Activated T-helper 1 cell treated with anti-CD3 and anti-CD28 coated beads, Interleukin-2, amount 50 U/mL, for 16 hours (primary cell): Measurements from ENCODE around the gene CAMTA2.
"Not testable (repeated sequence)": the region's sequence is repeated elsewhere in the genome, so short reads cannot be mapped to it uniquely, and the experiment has no call there.

Experiments
- DNase-seq, 2 donors: peaks; one replicate each; pipeline ENCODE4 v3.0.0-alpha.2; 2020; ENCODE audit warnings: low read depth in 1 of 2, low spot score in 1 of 2

Gene CAMTA2

DNA sequence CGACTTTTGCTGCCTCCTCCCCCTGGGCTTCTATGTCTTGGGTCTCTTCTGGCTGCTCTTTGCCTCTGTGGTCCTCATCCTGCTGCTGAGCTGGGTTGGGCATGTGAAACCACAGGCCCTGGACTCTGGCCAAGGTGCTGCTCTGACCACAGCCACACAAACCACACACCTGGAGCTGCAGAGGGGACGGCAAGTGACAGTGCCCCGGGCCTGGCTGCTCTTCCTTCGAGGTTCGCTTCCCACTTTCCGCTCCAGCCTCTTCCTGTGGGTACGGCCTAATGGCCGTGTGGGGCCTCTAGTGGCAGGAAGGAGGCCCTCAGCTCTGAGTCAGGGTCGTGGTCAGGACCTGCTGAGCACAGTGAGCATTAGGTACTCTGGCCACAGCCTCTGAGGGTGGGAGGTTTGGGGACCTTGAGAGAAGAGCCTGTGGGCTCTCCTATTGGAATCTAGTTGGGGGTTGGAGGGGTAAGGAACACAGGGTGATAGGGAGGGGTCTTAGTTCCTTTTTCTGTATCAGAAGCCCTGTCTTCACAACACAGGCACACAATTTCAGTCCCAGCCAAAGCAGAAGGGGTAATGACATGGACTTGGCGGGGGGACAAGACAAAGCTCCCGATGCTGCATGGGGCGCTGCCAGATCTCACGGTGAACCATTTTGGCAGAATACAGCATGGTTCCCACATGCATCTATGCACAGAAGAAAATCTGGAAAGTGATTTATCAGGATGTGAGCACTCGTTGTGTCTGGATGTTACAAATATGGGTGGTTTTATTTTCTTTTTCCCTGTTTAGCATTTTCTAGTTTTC is 53.1 kb downstream of the CAMTA2 start:
- no peak for DNase-seq

GRCh38 chr17:4933646-4934045 is 53.8 kb downstream of the CAMTA2 start:
- no peak for DNase-seq

DNA sequence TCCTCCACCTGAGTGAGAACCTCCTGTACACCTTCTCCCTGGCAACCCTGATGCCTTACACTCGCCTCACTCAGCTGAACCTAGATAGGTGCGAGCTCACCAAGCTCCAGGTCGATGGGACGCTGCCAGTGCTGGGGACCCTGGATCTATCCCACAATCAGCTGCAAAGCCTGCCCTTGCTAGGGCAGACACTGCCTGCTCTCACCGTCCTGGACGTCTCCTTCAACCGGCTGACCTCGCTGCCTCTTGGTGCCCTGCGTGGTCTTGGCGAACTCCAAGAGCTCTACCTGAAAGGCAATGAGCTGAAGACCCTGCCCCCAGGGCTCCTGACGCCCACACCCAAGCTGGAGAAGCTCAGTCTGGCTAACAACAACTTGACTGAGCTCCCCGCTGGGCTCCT is 54.7 kb downstream of the CAMTA2 start:
- DNase-seq: no peak

DNA sequence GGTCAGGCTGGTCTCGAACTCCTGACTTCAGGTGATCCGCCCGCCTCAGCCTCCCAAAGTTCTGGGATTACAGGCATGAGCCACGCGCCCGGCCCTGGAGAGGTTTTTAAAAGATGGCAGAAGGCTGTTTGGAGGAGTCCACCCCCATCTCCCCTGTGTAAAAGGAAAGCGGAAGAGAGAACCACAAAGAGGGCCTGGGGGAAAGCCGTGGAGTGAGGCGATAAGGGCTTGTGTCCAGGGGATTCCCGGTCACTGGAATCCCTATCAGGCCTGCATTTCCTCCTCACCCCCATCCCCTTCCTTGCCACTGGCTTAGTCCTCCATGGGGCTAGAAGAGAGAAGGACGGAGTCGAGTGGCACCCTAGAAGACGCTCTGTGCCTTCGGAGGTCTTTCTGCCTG is 55.5 kb downstream of the CAMTA2 start, which contains the start of gene GP1BA:
TSS of gene GP1BA (plus strand) at position 315 of the 400 bp plus-strand sequence. CDS start 328 bp downstream, outside the sequence.
- DNase-seq: no peak

DNA sequence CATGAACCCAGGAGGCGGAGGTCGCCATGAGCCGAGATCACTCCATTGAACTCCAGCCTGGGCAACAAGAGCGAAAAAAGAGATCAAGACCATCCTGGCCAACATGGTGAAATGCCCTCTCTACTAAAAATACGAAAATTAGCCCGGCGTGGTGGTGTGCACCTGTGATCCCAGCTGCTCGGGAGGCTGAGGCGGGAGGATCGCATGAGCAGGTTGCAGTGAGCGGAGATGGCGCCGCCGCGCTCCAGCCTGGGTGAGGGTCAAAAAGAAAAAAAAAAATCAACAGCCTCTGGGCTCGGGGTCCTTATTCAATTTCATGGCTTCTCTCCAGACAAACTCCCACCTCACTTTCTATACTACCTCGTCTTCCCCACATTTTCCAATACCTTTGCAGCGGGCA is 58.6 kb downstream of the CAMTA2 start:
- no peak for DNase-seq

- not testable (repeated sequence) for DNase-seq
These were observed 60.7 kb downstream of the CAMTA2 start for GRCh38 chr17:4926577-4927335.

GRCh38 chr17:4921320-4921719 is 66.2 kb downstream of the CAMTA2 start:
- no peak for DNase-seq

- DNase-seq: no peak
These were observed 67.0 kb downstream of the CAMTA2 start for GRCh38 chr17:4920351-4921048.

GRCh38 chr17:4919511-4920047 is 67.9 kb downstream of the CAMTA2 start:
- DNase-seq: no peak
